ENCODE data around the gene CRYBG3. TPM values are rescaled to one million over a fixed set of nuclear protein-coding genes. Genes with fewer than 3 reads are reported as not detected.

CRYBG3 gene
- total and polyA plus RNA-seq, 2 of the 13 experiments (the other 11 are each of a cell fraction or from before 2014, with no cell fraction given) = 3.8 to 15.9 TPM

GRCh38 chr3:97911459-97911858 lies 89.6 kb downstream of the CRYBG3 start:
- TF ChIP-seq ZNF784 (CRISPR knock-in tag; IDR thresholded peaks at IDR 0.05; ENCODE audit: borderline replicate concordance) (no peak), MTERF4 (CRISPR knock-in tag; IDR thresholded peaks at IDR 0.05) (no peak), ATF1 (CRISPR knock-in tag; IDR thresholded peaks at IDR 0.05) (no peak), ZNF580 (CRISPR knock-in tag; IDR thresholded peaks at IDR 0.05; ENCODE audit: borderline replicate concordance, low read depth) (no peak), RNF2 (conservative IDR thresholded peaks at IDR 0.05; ENCODE audit: low read depth) (no peak), ZNF225 (CRISPR knock-in tag; IDR thresholded peaks at IDR 0.05) (no peak), HMG20A (CRISPR knock-in tag; IDR thresholded peaks at IDR 0.05; ENCODE audit: borderline replicate concordance) (no peak)
- no peaks in the 10 kb centered on the region for H3K9me3 ChIP-seq (ENCODE audit: low read length)
- H3K4me3 ChIP-seq (replicated peaks in 1 of 3; ENCODE audit: insufficient read depth in 1 of 3, low read depth in 2 of 3, low read length in 3 of 3) = no peak overlapping the region
- in situ Hi-C loops (cut with HindIII; ENCODE audit: extremely low pct_ligation_motif_present, low pct_unique_long_range_greater_than_20kb) (no loop called here), intact Hi-C loops (cut with micrococcal nuclease; ENCODE audit: unreplicated experiment) (no loop called here)
- FAIRE-seq = no peak
- no peak overlapping the region for H3K9ac ChIP-seq (ENCODE audit: insufficient read depth, low read depth, low read length)
- no peak overlapping the region for H2AFZ ChIP-seq (ENCODE audit: low read length)
- no peak overlapping the region for H3K27ac ChIP-seq (ENCODE audit: extremely low read length, insufficient read depth, low read length)
- H4K20me1 ChIP-seq (ENCODE audit: insufficient read depth, low read length) = no peaks in the 10 kb centered on the region
- ATAC-seq = no peak
- peaks cover 11% of the 10 kb centered on the region for H3K4me1 ChIP-seq (ENCODE audit: insufficient read depth, low read length)
- H3K4me2 ChIP-seq (ENCODE audit: low read depth, low read length) = no peak overlapping the region
- ChIA-PET POLR2A (no interaction called here), CTCF (ENCODE audit: low intra/inter-chr PET ratio, low total read pairs) (no interaction called here)
- peaks cover 0 to 16% of the 10 kb centered on the region in 2 experiments; a peak in 1 of 5 replicates for H3K36me3 ChIP-seq (replicated peaks in 1 of 2; ENCODE audit: control insufficient read depth in 1 of 2, insufficient read depth in 2 of 2, low read length in 2 of 2)
- 90% methylated on average over 3 of the region's 3 CpGs for WGBS (ENCODE audit: low lambda C conversion rate)
- H3K79me2 ChIP-seq (ENCODE audit: insufficient read depth, low read length) = no peaks in the 10 kb centered on the region
- H3K27me3 ChIP-seq (ENCODE audit: control insufficient read depth in 1 of 2, insufficient read depth in 2 of 2, low read length in 2 of 2) = no peaks in the 10 kb centered on the region
- no peak for DNase-seq (ENCODE audit: low spot score)
- BruUV-seq (replicated peaks) = no TSS peak

- no TSS peak for BruUV-seq (replicated peaks)
- ATAC-seq (no peak), DNase-seq (ENCODE audit: low spot score) (no peak), FAIRE-seq (no peak)
- Histone ChIP-seq H3K9ac (ENCODE audit: insufficient read depth, low read depth, low read length) (no peak overlapping the region), H3K4me2 (ENCODE audit: low read depth, low read length) (no peak overlapping the region), H2AFZ (ENCODE audit: low read length) (no peak overlapping the region), H3K27me3 (ENCODE audit: control insufficient read depth in 1 of 2, insufficient read depth in 2 of 2, low read length in 2 of 2) (no peaks in the 10 kb centered on the region), H3K4me3 (replicated peaks in 1 of 3; ENCODE audit: insufficient read depth in 1 of 3, low read depth in 2 of 3, low read length in 3 of 3) (no peak overlapping the region), H4K20me1 (ENCODE audit: insufficient read depth, low read length) (no peaks in the 10 kb centered on the region), H3K36me3 (replicated peaks in 1 of 2; ENCODE audit: control insufficient read depth in 1 of 2, insufficient read depth in 2 of 2, low read length in 2 of 2) (peaks cover 0 to 20% of the 10 kb centered on the region in 2 experiments; a peak in 2 of 5 replicates), H3K27ac (ENCODE audit: extremely low read length, insufficient read depth, low read length) (no peak overlapping the region), H3K79me2 (ENCODE audit: insufficient read depth, low read length) (no peaks in the 10 kb centered on the region), H3K9me3 (ENCODE audit: low read length) (no peaks in the 10 kb centered on the region), H3K4me1 (ENCODE audit: insufficient read depth, low read length) (peaks cover 11% of the 10 kb centered on the region)
- WGBS (ENCODE audit: low lambda C conversion rate) = 98% methylated on average over 2 of the region's 2 CpGs
- in situ Hi-C loops (cut with HindIII; ENCODE audit: extremely low pct_ligation_motif_present, low pct_unique_long_range_greater_than_20kb) = no loop called here
- CTCF ChIA-PET (ENCODE audit: low intra/inter-chr PET ratio, low total read pairs) = no interaction called here
- POLR2A ChIA-PET = no interaction called here
- intact Hi-C loops (cut with micrococcal nuclease; ENCODE audit: unreplicated experiment) = no loop called here
- TF ChIP-seq SRSF9 (IDR thresholded peaks at IDR 0.05; ENCODE audit: borderline replicate concordance, insufficient read depth, low read depth, low read length, poor library complexity, severe bottlenecking) (no peak), MIER2 (CRISPR knock-in tag; IDR thresholded peaks at IDR 0.05) (no peak), ZNF724P (CRISPR knock-in tag; IDR thresholded peaks at IDR 0.05; ENCODE audit: borderline replicate concordance) (no peak), TARDBP (CRISPR knock-in tag; IDR thresholded peaks at IDR 0.05) (no peak), NFATC3 (CRISPR knock-in tag; IDR thresholded peaks at IDR 0.05) (no peak), GPBP1L1 (CRISPR knock-in tag; IDR thresholded peaks at IDR 0.05) (no peak), BCL3 (CRISPR knock-in tag; IDR thresholded peaks at IDR 0.05) (no peak), RXRB (CRISPR knock-in tag; IDR thresholded peaks at IDR 0.05; ENCODE audit: borderline replicate concordance) (no peak), U2AF1 (optimal IDR thresholded peaks at IDR 0.05; ENCODE audit: low read depth, low read length) (no peak)
These were observed 92.6 kb downstream of the CRYBG3 start for GRCh38 chr3:97914388-97914787.
